PC-9 (cell line): ENCODE measurements around the gene KIF21B. TPM values are rescaled to one million over a fixed set of nuclear protein-coding genes. Genes with fewer than 3 reads are reported as not detected.

Experiments
- BruUV-seq: library from RNA; stranded (reverse); fragments of 400-500 nt; replicated peaks from 2 replicates; lab custom pipeline; 2021; lab: Mats Ljungman, UMichigan
- CTCF ChIA-PET: fragments of 300-600 bp; sonication (Branson Sonifier 250); formaldehyde crosslinking; loops from one replicate; lab custom pipeline; 2022; ENCODE audit warnings: antibody characterized with exemption; lab: Charles Lee
- POLR2A ChIA-PET: fragments of 300-600 bp; sonication (Branson Sonifier 250); formaldehyde crosslinking; loops from one replicate; lab custom pipeline; 2022; ENCODE audit warnings: antibody characterized with exemption; ENCODE audit not compliant: unreplicated experiment; lab: Charles Lee
- DNase-seq, 2 experiments: peaks; one replicate each; pipeline versions ENCODE4 v3.0.0 to v3.0.0-alpha.2; 2015 to 2022; ENCODE audit warnings: mixed read lengths in 1 of 2
- H2AFZ ChIP-seq: fragments of 200-600 bp; sonication (generic); 2 replicates; pipeline ENCODE4 v1.8.1; 2017; ENCODE audit warnings: antibody characterized with exemption
- H3F3A ChIP-seq: fragments of 200-600 bp; sonication (generic); 2 replicates; pipeline ENCODE4 v1.8.1; 2017; ENCODE audit warnings: antibody characterized with exemption, mild to moderate bottlenecking, low read depth; ENCODE audit not compliant: insufficient read depth
- H3K27ac ChIP-seq: fragments of 200-600 bp; sonication (generic); 2 replicates; pipeline ENCODE4 v1.6.1; 2016; ENCODE audit warnings: mixed run types
- H3K27me3 ChIP-seq: fragments of 200-600 bp; sonication (generic); 2 replicates; pipeline ENCODE4 v1.6.1; 2016; ENCODE audit warnings: low read depth, mixed run types; ENCODE audit not compliant: insufficient read depth
- H3K36me3 ChIP-seq: fragments of 200-600 bp; sonication (generic); 2 replicates; pipeline ENCODE4 v1.6.1; 2016; ENCODE audit warnings: low read depth, mixed run types
- H3K4me1 ChIP-seq: fragments of 200-600 bp; sonication (generic); replicated peaks from 2 replicates; pipeline ENCODE4 v1.6.1; 2016; ENCODE audit warnings: mixed run types; ENCODE audit not compliant: insufficient read depth
- H3K4me2 ChIP-seq: fragments of 200-600 bp; sonication (generic); 2 replicates; pipeline ENCODE4 v1.6.1; 2017; ENCODE audit warnings: mixed run types
- H3K4me3 ChIP-seq: fragments of 200-600 bp; sonication (generic); 2 replicates; pipeline ENCODE4 v1.6.1; 2016; ENCODE audit warnings: mixed run types
- H3K79me2 ChIP-seq: fragments of 200-600 bp; sonication (generic); 2 replicates; pipeline ENCODE4 v1.6.1; 2017; ENCODE audit warnings: low read depth, mixed run types
- H3K9me2 ChIP-seq: fragments of 200-600 bp; sonication (generic); 2 replicates; pipeline ENCODE4 v1.8.1; 2017; ENCODE audit warnings: mild to moderate bottlenecking; ENCODE audit not compliant: insufficient read depth
- H3K9me3 ChIP-seq: fragments of 200-600 bp; sonication (generic); 2 replicates; pipeline ENCODE4 v1.8.1; 2016; ENCODE audit warnings: low read depth; ENCODE audit not compliant: insufficient read depth
- H4K20me1 ChIP-seq: fragments of 200-600 bp; sonication (generic); 2 replicates; pipeline ENCODE4 v1.8.1; 2017; ENCODE audit not compliant: insufficient read depth
- CTCF ChIP-seq: fragments of 200-600 bp; sonication (generic); conservative IDR thresholded peaks from 2 replicates; pipeline ENCODE4 v1.6.1; 2017; ENCODE audit warnings: mixed run types, antibody characterized with exemption, mild to moderate bottlenecking, moderate library complexity
- EZH2 ChIP-seq: fragments of 200-600 bp; sonication (generic); IDR thresholded peaks from 2 replicates; pipeline ENCODE4 v1.8.0; 2017; ENCODE audit warnings: antibody characterized with exemption, low read depth
- intact Hi-C: fragments of 100-400 bp; cut with micrococcal nuclease; formaldehyde crosslinking; loops from one replicate; pipeline ENCODE4 v1.10.0; 2022; ENCODE audit not compliant: unreplicated experiment
- total RNA-seq: library from RNA; stranded (reverse); gene quantifications from 2 replicates; pipeline ENCODE4 v1.2.3, GENCODE V29; 2021

The KIF21B gene
- total RNA-seq, 1 experiment from 2014 or later: 3.7 TPM

DNA sequence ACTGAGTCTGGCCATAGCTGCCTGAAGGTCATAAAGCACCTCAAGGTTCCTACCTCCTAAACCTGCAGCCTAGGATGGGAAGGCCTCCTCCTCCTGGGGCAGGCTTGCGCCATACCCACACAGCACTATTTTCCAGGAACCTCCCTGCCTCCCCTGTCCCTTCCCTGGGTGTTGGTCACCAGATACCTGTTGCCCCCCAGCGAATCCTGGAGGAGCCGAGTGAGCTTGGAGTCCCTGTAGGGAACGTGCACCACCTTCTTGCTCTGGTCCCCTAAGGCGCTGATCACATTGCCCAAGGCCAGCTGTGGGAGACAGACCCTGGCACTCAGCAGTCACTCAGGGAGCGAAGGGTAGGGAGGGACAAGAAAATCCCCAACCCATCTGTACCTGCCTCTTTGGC, 19.4 kb downstream of the KIF21B start:
- no peaks in the 10 kb centered on the region; the same call in 1 of the 2 replicates for H3K4me1 ChIP-seq
- no peaks in the 10 kb centered on the region for H3K27me3 ChIP-seq
- H3F3A ChIP-seq: no peaks in the 10 kb centered on the region
- H3K27ac ChIP-seq: no peak overlapping the region
- H4K20me1 ChIP-seq: no peaks in the 10 kb centered on the region
- H3K9me2 ChIP-seq: no peaks in the 10 kb centered on the region
- ChIA-PET CTCF (interaction anchor here (1.1 kb wide), 1 partner anchor 431 kb away, joined by 3 read pairs; no protein-coding TSS in a partner anchor), POLR2A (no interaction called here)
- H2AFZ ChIP-seq: no peak overlapping the region
- no peaks in the 10 kb centered on the region for H3K79me2 ChIP-seq
- H3K4me3 ChIP-seq: no peak overlapping the region
- BruUV-seq: no TSS peak
- intact Hi-C loops: no loop called here
- no peak for DNase-seq
- H3K9me3 ChIP-seq: no peaks in the 10 kb centered on the region
- H3K36me3 ChIP-seq: no peaks in the 10 kb centered on the region
- H3K4me2 ChIP-seq: no peak overlapping the region
- TF ChIP-seq EZH2 (no peak), CTCF (no peak)

DNA sequence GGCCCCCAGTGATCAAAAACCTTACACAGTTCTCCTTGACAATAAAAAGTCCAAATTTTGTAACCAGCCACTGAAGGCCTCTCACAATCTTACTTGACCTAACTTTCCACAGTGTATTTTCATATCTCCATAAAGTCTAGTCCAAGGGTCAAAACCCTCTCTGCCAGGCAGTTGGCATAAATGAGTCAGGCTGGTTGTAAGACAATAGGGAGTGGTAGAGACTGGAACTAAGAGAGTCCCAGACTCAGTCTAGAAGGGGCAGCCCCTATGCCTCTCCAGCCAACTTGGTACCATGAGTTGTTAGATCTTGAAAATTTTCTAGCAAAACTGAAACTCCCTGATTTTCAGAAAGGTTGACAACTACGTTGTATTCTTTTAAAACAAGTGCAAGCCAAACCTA, 21.0 kb downstream of the KIF21B start:
- TF ChIP-seq EZH2 (no peak), CTCF (no peak)
- no peak overlapping the region for H3K27ac ChIP-seq
- ChIA-PET CTCF (no interaction called here), POLR2A (no interaction called here)
- intact Hi-C loops: no loop called here
- no peak overlapping the region for H2AFZ ChIP-seq
- no peaks in the 10 kb centered on the region for H3K36me3 ChIP-seq
- no TSS peak for BruUV-seq
- no peaks in the 10 kb centered on the region for H3K79me2 ChIP-seq
- no peaks in the 10 kb centered on the region; the same call in 1 of the 2 replicates for H3K4me1 ChIP-seq
- H3K27me3 ChIP-seq: no peaks in the 10 kb centered on the region
- H3K9me3 ChIP-seq: no peaks in the 10 kb centered on the region
- no peak for DNase-seq
- no peak overlapping the region for H3K4me2 ChIP-seq
- no peaks in the 10 kb centered on the region for H3F3A ChIP-seq
- H3K4me3 ChIP-seq: no peak overlapping the region
- no peaks in the 10 kb centered on the region for H3K9me2 ChIP-seq
- H4K20me1 ChIP-seq: no peaks in the 10 kb centered on the region

DNA sequence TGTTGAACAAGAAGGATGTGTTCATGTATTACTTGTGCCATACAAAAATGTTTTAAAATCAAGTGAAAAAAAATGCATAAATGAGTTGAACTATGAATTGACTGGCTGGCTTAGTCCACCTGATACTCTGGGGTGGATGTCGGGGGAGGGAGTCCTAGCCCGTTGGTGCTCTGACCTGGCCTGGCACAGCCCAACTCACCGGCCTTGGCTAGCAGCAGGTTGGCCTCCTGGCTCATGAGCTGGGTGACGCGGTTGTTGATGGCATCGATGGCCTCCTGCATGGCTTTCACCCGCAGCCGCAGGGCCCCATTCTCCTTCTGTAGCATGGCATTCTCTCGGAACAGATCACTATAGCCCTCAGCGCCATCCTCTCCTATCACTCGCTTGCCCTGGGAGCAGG, 21.6 kb downstream of the KIF21B start:
- Histone ChIP-seq H3K36me3 (no peaks in the 10 kb centered on the region), H3K4me1 (no peaks in the 10 kb centered on the region; the same call in 1 of the 2 replicates), H2AFZ (no peak overlapping the region), H3K79me2 (no peaks in the 10 kb centered on the region), H4K20me1 (no peaks in the 10 kb centered on the region), H3K4me2 (no peak overlapping the region), H3K27ac (no peak overlapping the region), H3K9me2 (no peaks in the 10 kb centered on the region), H3K9me3 (no peaks in the 10 kb centered on the region), H3F3A (no peaks in the 10 kb centered on the region), H3K27me3 (no peaks in the 10 kb centered on the region), H3K4me3 (no peak overlapping the region)
- no peak for DNase-seq
- ChIA-PET CTCF (no interaction called here), POLR2A (no interaction called here)
- BruUV-seq: no TSS peak
- TF ChIP-seq EZH2: no peak
- no peak for TF ChIP-seq CTCF
- intact Hi-C loops: no loop called here
